IPS-NIHi7 (cell line): Measurements from ENCODE around the gene TMCC1.
"Not testable (repeated sequence)": the region's sequence is repeated elsewhere in the genome, so short reads cannot be mapped to it uniquely, and the experiment has no call there.

Experiments used
- DNase-seq: peaks from one replicate; pipeline ENCODE4 v3.0.0; 2012; ENCODE audit warnings: mixed read lengths; ENCODE audit errors: extremely low spot score

Gene TMCC1

GRCh38 chr3:129727707-129728106 lies 165.8 kb downstream of the TMCC1 start:
- no peak for DNase-seq

GRCh38 chr3:129723558-129724324 lies 169.8 kb downstream of the TMCC1 start:
- no peak for DNase-seq

- DNase-seq: no peak
Observed at GRCh38 chr3:129722527-129722926, 171.0 kb downstream of the TMCC1 start.

- no peak for DNase-seq
Observed at GRCh38 chr3:129718201-129718600, 175.3 kb downstream of the TMCC1 start.

GRCh38 chr3:129715854-129716253 lies 177.7 kb downstream of the TMCC1 start:
- DNase-seq: no peak

GRCh38 chr3:129708328-129708861 lies 185.1 kb downstream of the TMCC1 start:
- no peak for DNase-seq

GRCh38 chr3:129705274-129705673 lies 188.2 kb downstream of the TMCC1 start:
- no peak for DNase-seq

- DNase-seq: no peak
Observed at GRCh38 chr3:129703913-129704312, 189.6 kb downstream of the TMCC1 start.

GRCh38 chr3:129702934-129703712 lies 190.4 kb downstream of the TMCC1 start:
- no peak for DNase-seq

GRCh38 chr3:129701161-129701560 lies 192.3 kb downstream of the TMCC1 start:
- DNase-seq: no peak

GRCh38 chr3:129699612-129700011 lies 193.9 kb downstream of the TMCC1 start:
- no peak for DNase-seq

- DNase-seq: no peak
Observed at GRCh38 chr3:129699199-129699598, 194.3 kb downstream of the TMCC1 start.

GRCh38 chr3:129697229-129697969 lies 196.1 kb downstream of the TMCC1 start:
- DNase-seq: no peak

GRCh38 chr3:129696430-129696829 lies 197.1 kb downstream of the TMCC1 start:
- DNase-seq: not testable (repeated sequence)

GRCh38 chr3:129695230-129695629 lies 198.3 kb downstream of the TMCC1 start:
- DNase-seq: no peak

- DNase-seq: no peak
Observed at GRCh38 chr3:129694228-129694627, 199.3 kb downstream of the TMCC1 start.

- no peak for DNase-seq
Observed at GRCh38 chr3:129692743-129693142, 200.8 kb downstream of the TMCC1 start.

GRCh38 chr3:129690963-129691362 lies 202.5 kb downstream of the TMCC1 start:
- no peak for DNase-seq

- peak; percentile 64 for DNase-seq
Observed at GRCh38 chr3:129690406-129690805, 203.1 kb downstream of the TMCC1 start.

- no peak for DNase-seq
Observed at GRCh38 chr3:129689036-129689435, 204.5 kb downstream of the TMCC1 start.

GRCh38 chr3:129688271-129688895 lies 205.1 kb downstream of the TMCC1 start:
- DNase-seq: peak; percentile 38
